ENCODE results near the gene GPHN.

The GPHN gene

DNA sequence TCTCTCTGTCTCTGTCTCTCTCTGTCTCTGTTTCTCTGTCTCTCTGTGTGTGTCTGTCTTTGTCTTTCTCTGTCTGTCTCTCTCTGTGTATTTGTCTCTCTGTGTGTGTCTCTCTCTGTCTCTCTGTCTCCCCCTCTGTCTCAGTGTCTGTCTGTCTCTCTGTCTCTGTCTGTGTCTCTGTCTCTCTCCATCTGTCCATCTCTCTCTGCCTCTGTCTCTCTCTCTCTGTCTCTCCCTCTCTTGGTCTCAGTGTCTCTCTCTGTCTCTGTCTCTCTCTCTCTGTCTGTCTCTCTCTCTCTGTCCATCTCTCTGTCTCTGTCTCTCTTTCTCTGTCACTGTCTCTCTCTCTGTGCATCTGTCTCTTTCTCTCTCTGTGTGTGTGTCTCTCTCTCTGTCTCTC lies 537.5 kb downstream of the GPHN start:
- Histone ChIP-seq H3K27me3 (ENCODE audit: insufficient read depth, low read length) (no peaks in the 10 kb centered on the region), H3K9me3 (ENCODE audit: low read length) (no peaks in the 10 kb centered on the region), H4K20me1 (ENCODE audit: insufficient read depth, low read length) (no peaks in the 10 kb centered on the region), H3F3A (ENCODE audit: insufficient read depth, low read length) (no peaks in the 10 kb centered on the region), H3K4me3 (ENCODE audit: low read depth, low read length, poor library complexity, severe bottlenecking) (no peak overlapping the region), H2AFZ (ENCODE audit: low read length) (no peak overlapping the region), H3K79me2 (ENCODE audit: insufficient read depth, low read length) (no peaks in the 10 kb centered on the region), H3K9me2 (ENCODE audit: low read depth, low read length) (no peaks in the 10 kb centered on the region), H3K36me3 (ENCODE audit: insufficient read depth, low read length) (no peaks in the 10 kb centered on the region), H3K4me1 (ENCODE audit: insufficient read depth, low read length, severe bottlenecking) (no peaks in the 10 kb centered on the region), H3K27ac (ENCODE audit: low read depth, low read length, poor library complexity, severe bottlenecking) (no peak overlapping the region), H3K9ac (ENCODE audit: low read length) (no peak overlapping the region), H3K4me2 (ENCODE audit: low read length) (no peak overlapping the region)
- TF ChIP-seq EZH2 (IDR thresholded peaks at IDR 0.05; ENCODE audit: borderline replicate concordance, low read length) = no peak
- TF ChIP-seq, protein P1, sequence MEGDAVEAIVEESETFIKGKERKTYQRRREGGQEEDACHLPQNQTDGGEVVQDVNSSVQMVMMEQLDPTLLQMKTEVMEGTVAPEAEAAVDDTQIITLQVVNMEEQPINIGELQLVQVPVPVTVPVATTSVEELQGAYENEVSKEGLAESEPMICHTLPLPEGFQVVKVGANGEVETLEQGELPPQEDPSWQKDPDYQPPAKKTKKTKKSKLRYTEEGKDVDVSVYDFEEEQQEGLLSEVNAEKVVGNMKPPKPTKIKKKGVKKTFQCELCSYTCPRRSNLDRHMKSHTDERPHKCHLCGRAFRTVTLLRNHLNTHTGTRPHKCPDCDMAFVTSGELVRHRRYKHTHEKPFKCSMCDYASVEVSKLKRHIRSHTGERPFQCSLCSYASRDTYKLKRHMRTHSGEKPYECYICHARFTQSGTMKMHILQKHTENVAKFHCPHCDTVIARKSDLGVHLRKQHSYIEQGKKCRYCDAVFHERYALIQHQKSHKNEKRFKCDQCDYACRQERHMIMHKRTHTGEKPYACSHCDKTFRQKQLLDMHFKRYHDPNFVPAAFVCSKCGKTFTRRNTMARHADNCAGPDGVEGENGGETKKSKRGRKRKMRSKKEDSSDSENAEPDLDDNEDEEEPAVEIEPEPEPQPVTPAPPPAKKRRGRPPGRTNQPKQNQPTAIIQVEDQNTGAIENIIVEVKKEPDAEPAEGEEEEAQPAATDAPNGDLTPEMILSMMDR (IDR thresholded peaks at IDR 0.05; ENCODE audit: low read length) = no peak

GRCh38 chr14:67050896-67051295 lies 542.9 kb downstream of the GPHN start:
- H3K9me2 ChIP-seq (ENCODE audit: low read depth, low read length) = no peaks in the 10 kb centered on the region
- H3K27me3 ChIP-seq (ENCODE audit: insufficient read depth, low read length) = no peaks in the 10 kb centered on the region
- no peaks in the 10 kb centered on the region for H3F3A ChIP-seq (ENCODE audit: insufficient read depth, low read length)
- no peaks in the 10 kb centered on the region for H3K36me3 ChIP-seq (ENCODE audit: insufficient read depth, low read length)
- H3K79me2 ChIP-seq (ENCODE audit: insufficient read depth, low read length) = no peaks in the 10 kb centered on the region
- no peak overlapping the region for H3K4me3 ChIP-seq (ENCODE audit: low read depth, low read length, poor library complexity, severe bottlenecking)
- H4K20me1 ChIP-seq (ENCODE audit: insufficient read depth, low read length) = no peaks in the 10 kb centered on the region
- no peaks in the 10 kb centered on the region for H3K9me3 ChIP-seq (ENCODE audit: low read length)
- no peaks in the 10 kb centered on the region for H3K4me1 ChIP-seq (ENCODE audit: insufficient read depth, low read length, severe bottlenecking)
- no peak overlapping the region for H3K27ac ChIP-seq (ENCODE audit: low read depth, low read length, poor library complexity, severe bottlenecking)
- TF ChIP-seq EZH2 (IDR thresholded peaks at IDR 0.05; ENCODE audit: borderline replicate concordance, low read length) = no peak
- TF ChIP-seq, protein P1 (IDR thresholded peaks at IDR 0.05; ENCODE audit: low read length) = no peak
- H3K9ac ChIP-seq (ENCODE audit: low read length) = no peak overlapping the region
- no peak overlapping the region for H3K4me2 ChIP-seq (ENCODE audit: low read length)
- no peak overlapping the region for H2AFZ ChIP-seq (ENCODE audit: low read length)

GRCh38 chr14:67056684-67057083 lies 548.7 kb downstream of the GPHN start:
- no peak overlapping the region for H3K9ac ChIP-seq (ENCODE audit: low read length)
- no peaks in the 10 kb centered on the region for H3K9me3 ChIP-seq (ENCODE audit: low read length)
- H3K4me1 ChIP-seq (ENCODE audit: insufficient read depth, low read length, severe bottlenecking) = no peaks in the 10 kb centered on the region
- no peaks in the 10 kb centered on the region for H3F3A ChIP-seq (ENCODE audit: insufficient read depth, low read length)
- no peak overlapping the region for H3K27ac ChIP-seq (ENCODE audit: low read depth, low read length, poor library complexity, severe bottlenecking)
- no peak overlapping the region for H3K4me2 ChIP-seq (ENCODE audit: low read length)
- H3K9me2 ChIP-seq (ENCODE audit: low read depth, low read length) = no peaks in the 10 kb centered on the region
- H4K20me1 ChIP-seq (ENCODE audit: insufficient read depth, low read length) = no peaks in the 10 kb centered on the region
- no peaks in the 10 kb centered on the region for H3K79me2 ChIP-seq (ENCODE audit: insufficient read depth, low read length)
- no peaks in the 10 kb centered on the region for H3K27me3 ChIP-seq (ENCODE audit: insufficient read depth, low read length)
- no peak overlapping the region for H2AFZ ChIP-seq (ENCODE audit: low read length)
- TF ChIP-seq, protein P1 (IDR thresholded peaks at IDR 0.05; ENCODE audit: low read length) = no peak
- no peak overlapping the region for H3K4me3 ChIP-seq (ENCODE audit: low read depth, low read length, poor library complexity, severe bottlenecking)
- no peaks in the 10 kb centered on the region for H3K36me3 ChIP-seq (ENCODE audit: insufficient read depth, low read length)
